H9 (cell line): ENCODE measurements around the gene IER5. TPM values are rescaled to one million over a fixed set of nuclear protein-coding genes. Genes with fewer than 3 reads are reported as not detected.

Experiments used
- DNase-seq: peaks from one replicate; pipeline ENCODE4 v3.0.0-alpha.2; 2017
- H2AFZ ChIP-seq: one replicate; pipeline ENCODE4 v1.6.1; 2013; ENCODE audit warnings: mild to moderate bottlenecking, low read length, control low read depth, moderate library complexity
- H2AK5ac ChIP-seq: 2 replicates; pipeline ENCODE4 v1.6.1; 2013; ENCODE audit warnings: low read length, control low read depth, mixed read lengths; ENCODE audit not compliant: insufficient read length
- H2BK120ac ChIP-seq: one replicate; pipeline ENCODE4 v1.6.1; 2013; ENCODE audit warnings: low read depth, mild to moderate bottlenecking, low read length, control low read depth, inconsistent platforms; ENCODE audit not compliant: poor library complexity, severe bottlenecking
- H2BK12ac ChIP-seq: 2 replicates; pipeline ENCODE4 v1.6.1; 2013; ENCODE audit warnings: low read length, control low read depth, mixed read lengths, low read depth; ENCODE audit not compliant: insufficient read length
- H2BK15ac ChIP-seq: 2 replicates; pipeline ENCODE4 v1.6.1; 2013; ENCODE audit warnings: low read depth, low read length, control low read depth
- H2BK20ac ChIP-seq: one replicate; pipeline ENCODE4 v1.6.1; 2013; ENCODE audit warnings: low read depth, mild to moderate bottlenecking, low read length, control low read depth, inconsistent platforms; ENCODE audit not compliant: poor library complexity, severe bottlenecking
- H2BK5ac ChIP-seq: 2 replicates; pipeline ENCODE4 v1.6.1; 2013; ENCODE audit warnings: low read length, control low read depth, mixed read lengths; ENCODE audit not compliant: insufficient read length
- H3K14ac ChIP-seq: 2 replicates; pipeline ENCODE4 v1.6.1; 2013; ENCODE audit warnings: low read length, control low read depth; ENCODE audit not compliant: insufficient read depth
- H3K18ac ChIP-seq: 2 replicates; pipeline ENCODE4 v1.6.1; 2013; ENCODE audit warnings: low read depth, mild to moderate bottlenecking, mixed read lengths, low read length, control low read depth; ENCODE audit not compliant: insufficient read length
- H3K23ac ChIP-seq: 2 replicates; pipeline ENCODE4 v1.6.1; 2013; ENCODE audit warnings: low read length, control low read depth, mixed read lengths, low read depth; ENCODE audit not compliant: insufficient read length
- H3K23me2 ChIP-seq: 2 replicates; pipeline ENCODE4 v1.6.1; 2013; ENCODE audit warnings: low read depth, mild to moderate bottlenecking, mixed read lengths, low read length, control low read depth; ENCODE audit not compliant: insufficient read length, poor library complexity, severe bottlenecking
- H3K27ac ChIP-seq: 2 replicates; pipeline ENCODE4 v1.5.1; 2013; ENCODE audit warnings: low read length, control low read depth, mixed read lengths, low read depth; ENCODE audit not compliant: insufficient read length
- H3K27me3 ChIP-seq: 2 replicates; pipeline ENCODE4 v1.6.1; 2013; ENCODE audit warnings: low read length, control low read depth, inconsistent platforms; ENCODE audit not compliant: insufficient read depth
- H3K4ac ChIP-seq: 2 replicates; pipeline ENCODE4 v1.6.1; 2013; ENCODE audit warnings: low read depth, mild to moderate bottlenecking, control low read depth, inconsistent platforms, low read length, moderate library complexity
- H3K4me1 ChIP-seq: 2 replicates; pipeline ENCODE4 v1.6.1; 2013; ENCODE audit warnings: low read length, control low read depth, inconsistent platforms; ENCODE audit not compliant: insufficient read depth
- H3K4me2 ChIP-seq: 2 replicates; pipeline ENCODE4 v1.6.1; 2013; ENCODE audit warnings: low read length, control low read depth, mixed read lengths; ENCODE audit not compliant: insufficient read length, insufficient read depth
- H3K56ac ChIP-seq: 2 replicates; pipeline ENCODE4 v1.6.1; 2013; ENCODE audit warnings: low read depth, mild to moderate bottlenecking, mixed read lengths, low read length, control low read depth; ENCODE audit not compliant: insufficient read length
- H3K79me1 ChIP-seq: 2 replicates; pipeline ENCODE4 v1.6.1; 2013; ENCODE audit warnings: low read depth, mild to moderate bottlenecking, moderate library complexity, low read length, control low read depth, inconsistent platforms; ENCODE audit not compliant: insufficient read depth, poor library complexity, severe bottlenecking
- H3K79me2 ChIP-seq: 2 replicates; pipeline ENCODE4 v1.6.1; 2013; ENCODE audit warnings: low read length, control low read depth, inconsistent platforms; ENCODE audit not compliant: insufficient read depth
- H3K9ac ChIP-seq: 2 replicates; pipeline ENCODE4 v1.6.1; 2013; ENCODE audit warnings: low read length, control low read depth, mixed read lengths; ENCODE audit not compliant: insufficient read length; ENCODE audit errors: extremely low read depth
- H3K9me3 ChIP-seq: one replicate; pipeline ENCODE4 v1.6.1; 2013; ENCODE audit warnings: low read depth, low read length, inconsistent platforms; ENCODE audit not compliant: control insufficient read depth
- H3T11ph ChIP-seq: one replicate; pipeline ENCODE4 v1.6.1; 2013; ENCODE audit warnings: mild to moderate bottlenecking, low read length, control low read depth, inconsistent platforms
- H4K20me1 ChIP-seq: one replicate; pipeline ENCODE4 v1.6.1; 2013; ENCODE audit not compliant: control insufficient read depth, insufficient read length, insufficient read depth
- H4K5ac ChIP-seq: 2 replicates; pipeline ENCODE4 v1.6.1; 2013; ENCODE audit warnings: low read depth, mild to moderate bottlenecking, mixed read lengths, low read length, control low read depth; ENCODE audit not compliant: insufficient read length
- H4K8ac ChIP-seq: replicated peaks from 2 replicates; pipeline ENCODE4 v1.6.1; 2013; ENCODE audit warnings: low read length, control low read depth, mixed read lengths, low read depth; ENCODE audit not compliant: insufficient read length
- H4K91ac ChIP-seq: 2 replicates; pipeline ENCODE4 v1.6.1; 2013; ENCODE audit warnings: low read depth, mild to moderate bottlenecking, moderate library complexity, mixed read lengths, low read length, control low read depth; ENCODE audit not compliant: insufficient read length
- H3K27ac Mint-ChIP-seq, 3 experiments: 2 replicates in 2 of 3; 3 replicates in 1 of 3; pipeline ENCODE4 v1.8.0; 2020 to 2021; ENCODE audit warnings: mixed read lengths in 3 of 3, mild to moderate bottlenecking in 1 of 3, moderate library complexity in 1 of 3
- H3K27me3 Mint-ChIP-seq: 2 replicates; pipeline ENCODE4 v1.8.0; 2021; ENCODE audit warnings: low read depth, mild to moderate bottlenecking, moderate library complexity, mixed read lengths
- H3K36me3 Mint-ChIP-seq, 3 experiments: 2 replicates in 2 of 3; 3 replicates in 1 of 3; pipeline ENCODE4 v1.8.0; 2020 to 2021; ENCODE audit warnings: low read depth in 3 of 3, mixed read lengths in 3 of 3; ENCODE audit not compliant: insufficient read depth in 1 of 3
- H3K4me1 Mint-ChIP-seq, 2 experiments: 2 replicates each; pipeline ENCODE4 v1.8.0; 2020; ENCODE audit warnings: mixed read lengths in 2 of 2
- H3K4me3 Mint-ChIP-seq, 2 experiments: 2 replicates in 1 of 2; 3 replicates in 1 of 2; pipeline ENCODE4 v1.8.0; 2020 to 2021; ENCODE audit warnings: mild to moderate bottlenecking in 2 of 2, mixed read lengths in 2 of 2, moderate library complexity in 1 of 2
- H3K9me3 Mint-ChIP-seq, 2 experiments: 2 replicates in 1 of 2; 3 replicates in 1 of 2; pipeline ENCODE4 v1.8.0; 2020; ENCODE audit warnings: mild to moderate bottlenecking in 2 of 2, mixed read lengths in 2 of 2, moderate library complexity in 1 of 2
- WGBS: extraction: QIAGEN DNeasy Blood & Tissue Kit; methylation state at CpG from one replicate; pipeline ENCODE4 v1.1.7; 2013; ENCODE audit warnings: missing lambda C conversion rate, low lambda C conversion rate, mixed read lengths; ENCODE audit not compliant: insufficient read length; ENCODE audit errors: extremely low coverage; 5-methylcytosine and 5-hydroxymethylcytosine counted together
- total RNA-seq: library from RNA; stranded (reverse); gene quantifications from 2 replicates; pipeline ENCODE4 v1.2.1, GENCODE V29; 2021
- TF ChIP-seq, protein P1 (sequence below): fragments of 200-600 bp; sonication (generic); conservative IDR thresholded peaks from 3 replicates; pipeline ENCODE4 v1.8.0; 2021; ENCODE audit warnings: antibody characterized with exemption, mild to moderate bottlenecking

The IER5 gene
- total RNA-seq, 1 experiment from 2014 or later = 6.7 TPM

DNA sequence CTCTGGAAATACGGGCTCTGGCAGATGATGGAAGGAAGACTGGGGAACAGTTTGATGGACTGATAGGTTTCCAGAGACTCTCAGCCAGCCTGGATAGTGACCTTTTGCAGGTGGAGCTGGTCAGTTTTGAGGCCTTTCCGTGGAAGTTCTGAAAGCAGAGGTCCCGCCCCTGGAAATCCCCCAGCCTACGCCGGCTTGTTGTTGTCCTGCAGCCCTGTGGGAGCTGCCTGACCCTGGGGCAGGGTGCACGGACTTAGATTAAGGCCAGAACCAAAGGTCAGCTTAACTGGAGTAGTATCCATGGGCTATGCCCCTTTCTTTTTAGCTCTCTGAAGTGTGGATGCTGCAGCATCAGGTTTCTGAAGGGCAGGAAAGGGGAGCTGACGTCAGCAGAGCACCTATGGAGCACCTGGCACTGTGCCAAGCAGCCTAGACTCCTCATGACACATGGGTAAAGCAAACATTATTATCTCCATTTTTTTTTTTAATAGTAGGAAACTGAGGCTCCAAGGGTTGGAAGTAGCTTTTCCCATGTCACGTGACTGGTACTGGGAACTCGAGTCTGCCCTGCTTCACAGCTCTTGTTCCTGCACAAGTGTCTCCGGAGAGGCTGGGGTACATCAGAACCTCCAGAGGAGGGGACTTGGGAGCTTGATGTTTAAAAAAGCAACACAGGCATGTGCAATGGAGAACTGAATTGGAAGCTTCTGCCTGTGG is 38.5 kb downstream of the IER5 start:
- no peak overlapping the region for H4K8ac ChIP-seq
- no peaks in the 10 kb centered on the region for H3K23me2 ChIP-seq
- no peak overlapping the region for H3K23ac ChIP-seq
- no peak overlapping the region for H2AFZ ChIP-seq
- no peak overlapping the region for H2BK15ac ChIP-seq
- Mint-ChIP-seq H3K9me3 (no peaks in the 10 kb centered on the region; a peak in 1 of 5 replicates), H3K27me3 (peaks cover 7% of the 10 kb centered on the region), H3K27ac (no peak overlapping the region), H3K36me3 (no peaks in the 10 kb centered on the region; a peak in 1 of 7 replicates), H3K4me3 (no peak overlapping the region), H3K4me1 (peaks cover 47 to 49% of the 10 kb centered on the region in 2 experiments)
- no peak overlapping the region for H3T11ph ChIP-seq
- H4K20me1 ChIP-seq = no peaks in the 10 kb centered on the region
- TF ChIP-seq, protein P1, sequence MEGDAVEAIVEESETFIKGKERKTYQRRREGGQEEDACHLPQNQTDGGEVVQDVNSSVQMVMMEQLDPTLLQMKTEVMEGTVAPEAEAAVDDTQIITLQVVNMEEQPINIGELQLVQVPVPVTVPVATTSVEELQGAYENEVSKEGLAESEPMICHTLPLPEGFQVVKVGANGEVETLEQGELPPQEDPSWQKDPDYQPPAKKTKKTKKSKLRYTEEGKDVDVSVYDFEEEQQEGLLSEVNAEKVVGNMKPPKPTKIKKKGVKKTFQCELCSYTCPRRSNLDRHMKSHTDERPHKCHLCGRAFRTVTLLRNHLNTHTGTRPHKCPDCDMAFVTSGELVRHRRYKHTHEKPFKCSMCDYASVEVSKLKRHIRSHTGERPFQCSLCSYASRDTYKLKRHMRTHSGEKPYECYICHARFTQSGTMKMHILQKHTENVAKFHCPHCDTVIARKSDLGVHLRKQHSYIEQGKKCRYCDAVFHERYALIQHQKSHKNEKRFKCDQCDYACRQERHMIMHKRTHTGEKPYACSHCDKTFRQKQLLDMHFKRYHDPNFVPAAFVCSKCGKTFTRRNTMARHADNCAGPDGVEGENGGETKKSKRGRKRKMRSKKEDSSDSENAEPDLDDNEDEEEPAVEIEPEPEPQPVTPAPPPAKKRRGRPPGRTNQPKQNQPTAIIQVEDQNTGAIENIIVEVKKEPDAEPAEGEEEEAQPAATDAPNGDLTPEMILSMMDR = no peak
- no peak overlapping the region for H2BK5ac ChIP-seq
- WGBS = no CpG with 5 or more reads among the region's 10 CpGs
- H3K14ac ChIP-seq = no peak overlapping the region
- H3K4me1 ChIP-seq = peaks cover 11% of the 10 kb centered on the region
- H3K27ac ChIP-seq = no peak overlapping the region
- H4K5ac ChIP-seq = no peak overlapping the region
- no peaks in the 10 kb centered on the region for H3K27me3 ChIP-seq
- no peaks in the 10 kb centered on the region for H3K9me3 ChIP-seq
- no peak overlapping the region for H2BK12ac ChIP-seq
- H3K18ac ChIP-seq = no peak overlapping the region
- H3K9ac ChIP-seq = no peak overlapping the region
- H2BK120ac ChIP-seq = no peak overlapping the region
- H3K4me2 ChIP-seq = no peak overlapping the region
- no peak overlapping the region for H3K4ac ChIP-seq
- no peaks in the 10 kb centered on the region for H3K79me2 ChIP-seq
- no peak overlapping the region for H2BK20ac ChIP-seq
- H2AK5ac ChIP-seq = no peak overlapping the region
- no peak for DNase-seq
- no peak overlapping the region for H3K56ac ChIP-seq
- no peak overlapping the region for H4K91ac ChIP-seq
- no peaks in the 10 kb centered on the region for H3K79me1 ChIP-seq
